DOHH2 (cell line): Measurements from ENCODE around the gene COMMD3.

Source experiments
- H3F3A ChIP-seq: fragments of 200-600 bp; sonication (generic), shearing (Covaris generic); 2 replicates; pipeline ENCODE4 v1.6.0; 2016; ENCODE audit warnings: antibody characterized with exemption, mild to moderate bottlenecking; ENCODE audit not compliant: control insufficient read depth, insufficient read depth
- H3K27ac ChIP-seq: fragments of 200-600 bp; sonication (generic); 2 replicates; pipeline ENCODE4 v1.5.1; 2014; ENCODE audit warnings: low read depth, mild to moderate bottlenecking, low read length, moderate library complexity
- H3K27me3 ChIP-seq: fragments of 200-600 bp; sonication (generic); 2 replicates; pipeline ENCODE4 v1.6.1; 2014; ENCODE audit warnings: mild to moderate bottlenecking, low read length, mixed read lengths; ENCODE audit not compliant: control insufficient read depth
- H3K36me3 ChIP-seq: fragments of 200-600 bp; sonication (generic); 2 replicates; pipeline ENCODE4 v1.6.1; 2014; ENCODE audit warnings: mild to moderate bottlenecking, low read length, moderate library complexity, mixed read lengths; ENCODE audit not compliant: control insufficient read depth
- H3K4me1 ChIP-seq: fragments of 200-600 bp; sonication (generic); 2 replicates; pipeline ENCODE4 v1.6.1; 2014; ENCODE audit warnings: mild to moderate bottlenecking, low read length, mixed read lengths; ENCODE audit not compliant: control insufficient read depth
- H3K4me2 ChIP-seq: fragments of 200-600 bp; sonication (generic); 2 replicates; pipeline ENCODE4 v1.6.0; 2014; ENCODE audit warnings: mild to moderate bottlenecking, low read length, moderate library complexity
- H3K4me3 ChIP-seq: fragments of 200-600 bp; sonication (generic); 2 replicates; pipeline ENCODE4 v1.5.1; 2014; ENCODE audit warnings: mild to moderate bottlenecking, low read length, mixed read lengths
- H3K79me2 ChIP-seq: fragments of 200-600 bp; sonication (generic); 2 replicates; pipeline ENCODE4 v1.6.1; 2014; ENCODE audit warnings: mild to moderate bottlenecking, low read length, mixed read lengths; ENCODE audit not compliant: control insufficient read depth
- H3K9me2 ChIP-seq: fragments of 200-600 bp; sonication (generic); replicated peaks from 2 replicates; pipeline ENCODE4 v1.6.1; 2014; ENCODE audit warnings: mild to moderate bottlenecking, low read length, mixed read lengths; ENCODE audit not compliant: control insufficient read depth
- H3K9me3 ChIP-seq: fragments of 200-600 bp; sonication (generic); 2 replicates; pipeline ENCODE4 v1.6.1; 2014; ENCODE audit warnings: antibody characterized with exemption, low read length, mixed read lengths; ENCODE audit not compliant: control insufficient read depth, insufficient read depth
- H4K20me1 ChIP-seq: fragments of 200-600 bp; sonication (generic); 2 replicates; pipeline ENCODE4 v1.6.0; 2014; ENCODE audit warnings: low read depth, mild to moderate bottlenecking, antibody characterized with exemption, low read length, moderate library complexity; ENCODE audit not compliant: control insufficient read depth, insufficient read depth
- EZH2phosphoT487 ChIP-seq: fragments of 200-600 bp; sonication (generic); IDR thresholded peaks from 2 replicates; pipeline ENCODE4 v1.6.1; 2017; ENCODE audit warnings: borderline replicate concordance, mild to moderate bottlenecking, antibody characterized with exemption, low read length, moderate library complexity, mixed read lengths
- TF ChIP-seq, protein P1 (sequence below): fragments of 200-600 bp; sonication (generic); IDR thresholded peaks from one replicate; pipeline ENCODE4 v1.5.1; 2014; ENCODE audit warnings: antibody characterized with exemption, mild to moderate bottlenecking, low read depth, low read length; ENCODE audit not compliant: poor library complexity, severe bottlenecking

The COMMD3 gene

GRCh38 chr10:22293747-22294404 lies 22.3 kb upstream of the COMMD3 start:
- no peaks in the 10 kb centered on the region for H3K36me3 ChIP-seq
- TF ChIP-seq EZH2phosphoT487, result no peak
- TF ChIP-seq, protein P1, sequence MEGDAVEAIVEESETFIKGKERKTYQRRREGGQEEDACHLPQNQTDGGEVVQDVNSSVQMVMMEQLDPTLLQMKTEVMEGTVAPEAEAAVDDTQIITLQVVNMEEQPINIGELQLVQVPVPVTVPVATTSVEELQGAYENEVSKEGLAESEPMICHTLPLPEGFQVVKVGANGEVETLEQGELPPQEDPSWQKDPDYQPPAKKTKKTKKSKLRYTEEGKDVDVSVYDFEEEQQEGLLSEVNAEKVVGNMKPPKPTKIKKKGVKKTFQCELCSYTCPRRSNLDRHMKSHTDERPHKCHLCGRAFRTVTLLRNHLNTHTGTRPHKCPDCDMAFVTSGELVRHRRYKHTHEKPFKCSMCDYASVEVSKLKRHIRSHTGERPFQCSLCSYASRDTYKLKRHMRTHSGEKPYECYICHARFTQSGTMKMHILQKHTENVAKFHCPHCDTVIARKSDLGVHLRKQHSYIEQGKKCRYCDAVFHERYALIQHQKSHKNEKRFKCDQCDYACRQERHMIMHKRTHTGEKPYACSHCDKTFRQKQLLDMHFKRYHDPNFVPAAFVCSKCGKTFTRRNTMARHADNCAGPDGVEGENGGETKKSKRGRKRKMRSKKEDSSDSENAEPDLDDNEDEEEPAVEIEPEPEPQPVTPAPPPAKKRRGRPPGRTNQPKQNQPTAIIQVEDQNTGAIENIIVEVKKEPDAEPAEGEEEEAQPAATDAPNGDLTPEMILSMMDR, result no peak
- no peaks in the 10 kb centered on the region for H3K4me1 ChIP-seq
- no peak overlapping the region for H3K27ac ChIP-seq
- H3F3A ChIP-seq, result no peaks in the 10 kb centered on the region
- H3K4me3 ChIP-seq, result no peak overlapping the region
- no peaks in the 10 kb centered on the region for H3K9me3 ChIP-seq
- no peaks in the 10 kb centered on the region for H3K79me2 ChIP-seq
- no peaks in the 10 kb centered on the region for H4K20me1 ChIP-seq
- no peaks in the 10 kb centered on the region for H3K9me2 ChIP-seq
- no peak overlapping the region for H3K4me2 ChIP-seq
- H3K27me3 ChIP-seq, result peaks cover 3% of the 10 kb centered on the region

GRCh38 chr10:22294694-22295093 lies 21.5 kb upstream of the COMMD3 start:
- H3K79me2 ChIP-seq, result no peaks in the 10 kb centered on the region
- H3F3A ChIP-seq, result no peaks in the 10 kb centered on the region
- no peak overlapping the region for H3K27ac ChIP-seq
- no peak overlapping the region for H3K4me2 ChIP-seq
- no peaks in the 10 kb centered on the region for H3K9me2 ChIP-seq
- TF ChIP-seq EZH2phosphoT487, result no peak
- TF ChIP-seq, protein P1, result no peak
- H3K27me3 ChIP-seq, result peaks cover 3% of the 10 kb centered on the region
- H3K4me1 ChIP-seq, result no peaks in the 10 kb centered on the region
- H3K9me3 ChIP-seq, result no peaks in the 10 kb centered on the region
- H3K4me3 ChIP-seq, result no peak overlapping the region
- no peaks in the 10 kb centered on the region for H3K36me3 ChIP-seq
- H4K20me1 ChIP-seq, result no peaks in the 10 kb centered on the region

GRCh38 chr10:22301193-22301592 lies 15.0 kb upstream of the COMMD3 start:
- Histone ChIP-seq H3K4me3 (no peak overlapping the region), H3K27me3 (peaks cover 3% of the 10 kb centered on the region; the same call in 1 of the 2 replicates), H3K79me2 (no peaks in the 10 kb centered on the region), H3K4me2 (no peak overlapping the region), H3K9me2 (no peaks in the 10 kb centered on the region), H3K4me1 (peaks cover 5% of the 10 kb centered on the region), H3K9me3 (no peaks in the 10 kb centered on the region), H4K20me1 (no peaks in the 10 kb centered on the region), H3K36me3 (no peaks in the 10 kb centered on the region), H3F3A (no peaks in the 10 kb centered on the region), H3K27ac (no peak overlapping the region)
- no peak for TF ChIP-seq EZH2phosphoT487
- TF ChIP-seq, protein P1, result no peak
